ENCODE data around the gene GPHN. TPM values are rescaled to one million over a fixed set of nuclear protein-coding genes. Genes with fewer than 3 reads are reported as not detected.

The GPHN gene
- total and polyA plus RNA-seq, 10 of the 15 experiments (the other 5 are each of a cell fraction or from before 2014, with no cell fraction given) = 22.3 to 48.8 (median 33.1) TPM

DNA sequence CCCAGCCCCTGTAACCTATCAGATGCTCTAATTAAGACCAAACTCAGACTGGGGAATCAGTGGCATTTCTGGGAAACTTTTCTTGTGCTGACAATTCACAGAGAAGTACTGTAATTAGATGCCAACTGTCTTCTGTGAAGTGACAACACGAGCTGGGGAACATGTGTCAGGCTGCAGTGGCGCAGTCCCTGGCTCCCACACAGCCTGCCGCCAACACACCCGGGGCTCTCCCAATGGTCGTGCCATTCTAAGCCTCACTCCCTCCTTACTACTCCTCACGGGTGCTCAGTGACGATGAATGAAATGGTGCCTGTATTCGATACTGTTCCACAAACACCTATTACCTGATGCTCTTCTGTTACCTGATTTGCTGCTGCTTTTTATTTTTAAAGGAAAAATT, 699.9 kb downstream of the GPHN start:
- in situ Hi-C loops (cut with MboI) = no loop called here

More for the DNA sequence above, 699.9 kb downstream of the GPHN start:
- BruUV-seq (replicated peaks) = no TSS peak
- DNase-seq (ENCODE audit: low read depth, low spot score) = no peak
- Histone ChIP-seq H3K9ac (ENCODE audit: control insufficient read depth, insufficient read depth, low read length) (no peak overlapping the region), H3K79me2 (ENCODE audit: control insufficient read depth, insufficient read depth, low read length) (no peaks in the 10 kb centered on the region), H3K27ac (ENCODE audit: control insufficient read depth, insufficient read depth) (no peak overlapping the region), H2AFZ (ENCODE audit: control insufficient read depth, low read depth, low read length) (no peak overlapping the region), H3K9me3 (replicated peaks; ENCODE audit: control insufficient read depth, insufficient read depth, low read length) (no peaks in the 10 kb centered on the region), H3K4me2 (ENCODE audit: control insufficient read depth, insufficient read depth) (no peak overlapping the region), H3K4me3 (no peak overlapping the region), H3K36me3 (ENCODE audit: control insufficient read depth in 2 of 2, insufficient read depth in 2 of 2, low read length in 1 of 2) (no peaks in the 10 kb centered on the region), H3K27me3 (replicated peaks in 1 of 2; ENCODE audit: control insufficient read depth in 2 of 2, insufficient read depth in 2 of 2, low read length in 1 of 2) (no peaks in the 10 kb centered on the region), H3K4me1 (ENCODE audit: control insufficient read depth, insufficient read depth, low read length) (no peaks in the 10 kb centered on the region), H4K20me1 (ENCODE audit: control insufficient read depth, insufficient read depth) (no peaks in the 10 kb centered on the region)
- no peak for FAIRE-seq
- RAD21 ChIA-PET (ENCODE audit: unreplicated experiment) = no interaction called here
- POLR2A ChIA-PET = no interaction called here
- TF ChIP-seq, protein P1, sequence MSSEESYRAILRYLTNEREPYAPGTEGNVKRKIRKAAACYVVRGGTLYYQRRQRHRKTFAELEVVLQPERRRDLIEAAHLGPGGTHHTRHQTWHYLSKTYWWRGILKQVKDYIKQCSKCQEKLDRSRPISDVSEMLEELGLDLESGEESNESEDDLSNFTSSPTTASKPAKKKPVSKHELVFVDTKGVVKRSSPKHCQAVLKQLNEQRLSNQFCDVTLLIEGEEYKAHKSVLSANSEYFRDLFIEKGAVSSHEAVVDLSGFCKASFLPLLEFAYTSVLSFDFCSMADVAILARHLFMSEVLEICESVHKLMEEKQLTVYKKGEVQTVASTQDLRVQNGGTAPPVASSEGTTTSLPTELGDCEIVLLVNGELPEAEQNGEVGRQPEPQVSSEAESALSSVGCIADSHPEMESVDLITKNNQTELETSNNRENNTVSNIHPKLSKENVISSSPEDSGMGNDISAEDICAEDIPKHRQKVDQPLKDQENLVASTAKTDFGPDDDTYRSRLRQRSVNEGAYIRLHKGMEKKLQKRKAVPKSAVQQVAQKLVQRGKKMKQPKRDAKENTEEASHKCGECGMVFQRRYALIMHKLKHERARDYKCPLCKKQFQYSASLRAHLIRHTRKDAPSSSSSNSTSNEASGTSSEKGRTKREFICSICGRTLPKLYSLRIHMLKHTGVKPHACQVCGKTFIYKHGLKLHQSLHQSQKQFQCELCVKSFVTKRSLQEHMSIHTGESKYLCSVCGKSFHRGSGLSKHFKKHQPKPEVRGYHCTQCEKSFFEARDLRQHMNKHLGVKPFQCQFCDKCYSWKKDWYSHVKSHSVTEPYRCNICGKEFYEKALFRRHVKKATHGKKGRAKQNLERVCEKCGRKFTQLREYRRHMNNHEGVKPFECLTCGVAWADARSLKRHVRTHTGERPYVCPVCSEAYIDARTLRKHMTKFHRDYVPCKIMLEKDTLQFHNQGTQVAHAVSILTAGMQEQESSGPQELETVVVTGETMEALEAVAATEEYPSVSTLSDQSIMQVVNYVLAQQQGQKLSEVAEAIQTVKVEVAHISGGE (CRISPR knock-in tag; IDR thresholded peaks at IDR 0.05) = no peak
- TF ChIP-seq MTA2 (IDR thresholded peaks at IDR 0.05; ENCODE audit: low read depth) (no peak), RBBP5 (conservative IDR thresholded peaks at IDR 0.05) (no peak), HDGF (IDR thresholded peaks at IDR 0.05) (no peak), ZNF384 (IDR thresholded peaks at IDR 0.05; ENCODE audit: borderline replicate concordance, low read depth, low read length) (no peak), FOXK2 (IDR thresholded peaks at IDR 0.05) (no peak), ETV6 (conservative IDR thresholded peaks at IDR 0.05 in 1 of 2, IDR thresholded peaks at IDR 0.05 in 1 of 2; ENCODE audit: borderline replicate concordance in 1 of 2, low read depth in 1 of 2) (no peak), FOXM1 (IDR thresholded peaks at IDR 0.05; ENCODE audit: low read depth, low read length) (no peak)
- TF ChIP-seq, protein P2, sequence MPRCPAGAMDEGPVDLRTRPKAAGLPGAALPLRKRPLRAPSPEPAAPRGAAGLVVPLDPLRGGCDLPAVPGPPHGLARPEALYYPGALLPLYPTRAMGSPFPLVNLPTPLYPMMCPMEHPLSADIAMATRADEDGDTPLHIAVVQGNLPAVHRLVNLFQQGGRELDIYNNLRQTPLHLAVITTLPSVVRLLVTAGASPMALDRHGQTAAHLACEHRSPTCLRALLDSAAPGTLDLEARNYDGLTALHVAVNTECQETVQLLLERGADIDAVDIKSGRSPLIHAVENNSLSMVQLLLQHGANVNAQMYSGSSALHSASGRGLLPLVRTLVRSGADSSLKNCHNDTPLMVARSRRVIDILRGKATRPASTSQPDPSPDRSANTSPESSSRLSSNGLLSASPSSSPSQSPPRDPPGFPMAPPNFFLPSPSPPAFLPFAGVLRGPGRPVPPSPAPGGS (IDR thresholded peaks at IDR 0.05; ENCODE audit: borderline replicate concordance, insufficient read depth, low read depth, low read length, poor library complexity, severe bottlenecking) = no peak
- SMC1A ChIA-PET (ENCODE audit: uncharacterized antibody, unreplicated experiment) = no interaction called here
- intact Hi-C loops (cut with micrococcal nuclease; ENCODE audit: unreplicated experiment) = no loop called here
- CTCF ChIA-PET = no interaction called here
- ATAC-seq = no peak
- WGBS (ENCODE audit: insufficient coverage, insufficient replicate concordance, low lambda C conversion rate, missing lambda C conversion rate) = 68% methylated on average over 8 of the region's 8 CpGs
